Neural cell (in vitro differentiated cells): ENCODE results near the gene CC2D1A.

Experiments
- CTCF ChIP-seq: fragments of 450-650 bp; IDR thresholded peaks from 2 replicates; pipeline ENCODE4 v1.5.1; 2014; ENCODE audit warnings: antibody characterized with exemption, mild to moderate bottlenecking, moderate library complexity; ENCODE audit not compliant: poor library complexity, severe bottlenecking
- POLR2AphosphoS5 ChIP-seq: IDR thresholded peaks from 2 replicates; pipeline ENCODE4 v1.6.1; 2012

- TF ChIP-seq CTCF, result no peak
- TF ChIP-seq POLR2AphosphoS5, result no peak
These were observed 74.3 kb downstream of the CC2D1A start for GRCh38 chr19:13980340-13980739.
